Sigmoid colon (tissue), 7 donors: Measurements from ENCODE around the gene SMAGP. TPM values are rescaled to one million over a fixed set of nuclear protein-coding genes. Genes with fewer than 3 reads are reported as not detected.
"Not testable (repeated sequence)": the region's sequence is repeated elsewhere in the genome, so short reads cannot be mapped to it uniquely, and the experiment has no call there.

Experiments used
- DNase-seq: peaks from one replicate; pipeline ENCODE4 v3.0.0-alpha.2; 2019
- H3K27ac ChIP-seq, 4 donors: fragments of 200-600 bp; sonication (generic); one replicate each; pipeline ENCODE4 v1.5.1; 2016 to 2019; ENCODE audit warnings: mild to moderate bottlenecking in 1 of 4
- H3K27me3 ChIP-seq, 3 donors: fragments of 200-600 bp; sonication (generic); one replicate each; pipeline ENCODE4 v1.5.1; 2019; ENCODE audit warnings: mild to moderate bottlenecking in 1 of 3
- H3K36me3 ChIP-seq, 4 donors: fragments of 200-600 bp; sonication (generic); one replicate each; pipeline ENCODE4 v1.5.1; 2016 to 2019
- H3K4me1 ChIP-seq, 4 donors: fragments of 200-600 bp; sonication (generic); one replicate each; pipeline ENCODE4 v1.5.1; 2017 to 2019
- H3K4me3 ChIP-seq, 4 donors: fragments of 200-600 bp; sonication (generic); one replicate each; pipeline ENCODE4 v1.5.1; 2017 to 2019; ENCODE audit warnings: mild to moderate bottlenecking in 2 of 4, moderate library complexity in 1 of 4
- H3K9me3 ChIP-seq, 4 donors: fragments of 200-600 bp in 3 of 4; sonication (generic) in 3 of 4; one replicate each; pipeline versions ENCODE4 v1.5.1 to v1.6.1; 2013 to 2019
- CTCF ChIP-seq, 4 experiments: fragments of 450-650 bp in 3 of 4; fragments of 200-600 bp in 1 of 4; IDR thresholded peaks; one replicate each; pipeline ENCODE4 v1.5.1; 2016 to 2019; ENCODE audit warnings: antibody characterized with exemption in 4 of 4, mild to moderate bottlenecking in 3 of 4, moderate library complexity in 2 of 4
- EP300 ChIP-seq, 4 donors: sonication (generic); formaldehyde crosslinking; IDR thresholded peaks; one replicate each; pipeline ENCODE4 v1.6.1; 2017; ENCODE audit warnings: antibody characterized with exemption in 4 of 4
- POLR2A ChIP-seq, 2 donors: fragments of 450-650 bp; IDR thresholded peaks; one replicate each; pipeline ENCODE4 v1.6.1; 2016; ENCODE audit warnings: antibody characterized with exemption in 2 of 2, mild to moderate bottlenecking in 2 of 2, moderate library complexity in 2 of 2
- POLR2AphosphoS5 ChIP-seq, 4 donors: sonication (generic); formaldehyde crosslinking; IDR thresholded peaks; one replicate each; pipeline ENCODE4 v1.6.1; 2017; ENCODE audit warnings: antibody characterized with exemption in 4 of 4
- WGBS, 2 donors: extraction: QIAGEN DNeasy Blood & Tissue Kit; methylation state at CpG; one replicate each; pipeline ENCODE4 v1.1.7; 2013; 5-methylcytosine and 5-hydroxymethylcytosine counted together
- intact Hi-C: fragments of 100-400 bp; cut with DNase I; formaldehyde crosslinking; loops from one replicate; pipeline ENCODE4 v1.15.1; 2023
- polyA plus RNA-seq, 3 donors: library from polyadenylated mRNA; stranded (reverse); fragments of 200-250 nt; gene quantifications; one replicate each; pipeline ENCODE4 v1.2.3, GENCODE V29; 2013
- total RNA-seq, 4 donors: library from RNA; depleted of rRNA; stranded (reverse); fragments of >200 nt; gene quantifications; one replicate each; pipeline ENCODE4 v1.1.0, GENCODE V29; 2016
- donor health status: healthy with polysubstance abuse.
- donor health status: Bipolar disorder and iron deficiency.
- donor health status: healthy.

SMAGP gene
- total and polyA plus RNA-seq, 7 donors, result 1.9 to 81.7 (median 5.3) TPM

- Histone ChIP-seq H3K4me3 (no peak overlapping the region), H3K4me1 (no peaks in the 10 kb centered on the region), H3K9me3 (no peaks in the 10 kb centered on the region), H3K27me3 (no peaks in the 10 kb centered on the region), H3K27ac (no peak overlapping the region), H3K36me3 (no peaks in the 10 kb centered on the region)
- TF ChIP-seq EP300 (IDR thresholded peaks at IDR 0.05), result no peak
- TF ChIP-seq POLR2AphosphoS5 (IDR thresholded peaks at IDR 0.05), result no peak
- peak in 1 of 4 experiments; percentile 27 for TF ChIP-seq CTCF (IDR thresholded peaks at IDR 0.05)
- TF ChIP-seq POLR2A (IDR thresholded peaks at IDR 0.05), result no peak
- intact Hi-C loops, result loop anchor here (10.0 kb wide), 1 partner anchor 272 kb away; no protein-coding TSS in a partner anchor
- DNase-seq, result no peak
- WGBS, 2 donors, result 7 to 45% methylated on average over 7 of the region's 7 CpGs
Observed at GRCh38 chr12:51262758-51263177, 7.4 kb downstream of the SMAGP start.

GRCh38 chr12:51259600-51259999 is 10.6 kb downstream of the SMAGP start:
- H3K4me1 ChIP-seq, H3K27me3 ChIP-seq, intact Hi-C loops, H3K27ac ChIP-seq, H3K36me3 ChIP-seq, H3K9me3 ChIP-seq, DNase-seq, H3K4me3 ChIP-seq: not testable (repeated sequence)
- WGBS, 2 donors, result 94 to 97% methylated on average over 1 of the region's 1 CpG

- H3K36me3 ChIP-seq, result no peaks in the 10 kb centered on the region
- no peaks in the 10 kb centered on the region for H3K9me3 ChIP-seq
- H3K27me3 ChIP-seq, result no peaks in the 10 kb centered on the region
- H3K27ac ChIP-seq, result no peak overlapping the region
- H3K4me1 ChIP-seq, result no peaks in the 10 kb centered on the region
- DNase-seq, result no peak
- H3K4me3 ChIP-seq, result no peak overlapping the region
- WGBS, 2 donors, result 85% methylated on average over 4 of the region's 4 CpGs
- intact Hi-C loops, result no loop called here
- no peak for TF ChIP-seq POLR2AphosphoS5 (IDR thresholded peaks at IDR 0.05)
- no peak for TF ChIP-seq EP300 (IDR thresholded peaks at IDR 0.05)
- no peak for TF ChIP-seq CTCF (IDR thresholded peaks at IDR 0.05)
- no peak for TF ChIP-seq POLR2A (IDR thresholded peaks at IDR 0.05)
Observed at GRCh38 chr12:51254536-51254935, 15.7 kb downstream of the SMAGP start.

- no peak for DNase-seq
- 95 to 97% methylated on average over 1 of the region's 1 CpG for WGBS, 2 donors
- Histone ChIP-seq H3K4me1 (no peaks in the 10 kb centered on the region), H3K36me3 (no peaks in the 10 kb centered on the region), H3K4me3 (no peak overlapping the region), H3K27ac (no peak overlapping the region), H3K9me3 (no peaks in the 10 kb centered on the region), H3K27me3 (no peaks in the 10 kb centered on the region)
- intact Hi-C loops, result no loop called here
- TF ChIP-seq CTCF (IDR thresholded peaks at IDR 0.05) (no peak), POLR2AphosphoS5 (IDR thresholded peaks at IDR 0.05) (no peak), POLR2A (IDR thresholded peaks at IDR 0.05) (no peak), EP300 (IDR thresholded peaks at IDR 0.05) (no peak)
Observed at GRCh38 chr12:51253276-51253675, 16.9 kb downstream of the SMAGP start.

GRCh38 chr12:51247523-51248206 is 22.6 kb downstream of the SMAGP start:
- H3K27ac ChIP-seq, result no peak overlapping the region
- H3K4me3 ChIP-seq, result no peak overlapping the region
- DNase-seq, result no peak
- intact Hi-C loops, result no loop called here
- no peaks in the 10 kb centered on the region for H3K27me3 ChIP-seq
- peaks cover 0 to 31% (median 4%) of the 10 kb centered on the region in 4 donors for H3K36me3 ChIP-seq
- peaks cover 0 to 5% (median 4%) of the 10 kb centered on the region in 4 donors for H3K4me1 ChIP-seq
- WGBS, 2 donors, result 67 to 74% methylated on average over 14 of the region's 14 CpGs
- TF ChIP-seq POLR2AphosphoS5 (IDR thresholded peaks at IDR 0.05) (no peak), CTCF (IDR thresholded peaks at IDR 0.05) (no peak), EP300 (IDR thresholded peaks at IDR 0.05) (no peak), POLR2A (IDR thresholded peaks at IDR 0.05) (no peak)
- H3K9me3 ChIP-seq, result no peaks in the 10 kb centered on the region
